Panc1 (cell line): ENCODE data around the gene NPR1. TPM values are rescaled to one million over a fixed set of nuclear protein-coding genes. Genes with fewer than 3 reads are reported as not detected.
A peak's percentile ranks its signal among the peaks of the same experiment; 100 is the strongest.

ENCODE experiments used
- ATAC-seq: fragments of 200-7000 bp; cut with Tn5 transposase; 2 replicates; pipeline ENCODE4 v1.9.1; 2020; ENCODE audit warnings: mild to moderate bottlenecking, moderate library complexity
- BruUV-seq: library from RNA; stranded (reverse); fragments of 400-500 nt; replicated peaks from 2 replicates; lab custom pipeline; 2021; lab: Mats Ljungman, UMichigan
- CTCF ChIA-PET: fragments of 300-600 bp; sonication (Branson Sonifier 250); formaldehyde crosslinking; loops from one replicate; lab custom pipeline; 2022; ENCODE audit warnings: antibody characterized with exemption; lab: Charles Lee
- POLR2A ChIA-PET: fragments of 300-600 bp; sonication (Branson Sonifier 250); formaldehyde crosslinking; loops from one replicate; lab custom pipeline; 2022; ENCODE audit warnings: antibody characterized with exemption; lab: Charles Lee
- DNase-seq: peaks from one replicate; pipeline ENCODE4 v3.0.0-alpha.2; 2010; ENCODE audit warnings: low read depth, low spot score
- H3K27ac ChIP-seq: 2 replicates; pipeline ENCODE4 v1.5.1; 2011; ENCODE audit warnings: mild to moderate bottlenecking, low read length, inconsistent platforms
- H3K27me3 ChIP-seq: fragments of 200-500 bp; sonication (Bioruptor generic); 2 replicates; pipeline ENCODE4 v1.6.0; 2014; ENCODE audit warnings: low read length, inconsistent platforms; ENCODE audit not compliant: control insufficient read depth, insufficient read depth
- H3K36me3 ChIP-seq: fragments of 200-500 bp; sonication (Bioruptor generic); 2 replicates; pipeline ENCODE4 v1.5.1; 2014; ENCODE audit warnings: inconsistent platforms, mild to moderate bottlenecking, low read length, moderate library complexity; ENCODE audit not compliant: control insufficient read depth, insufficient read depth
- H3K4me1 ChIP-seq: 2 replicates; pipeline ENCODE4 v1.5.1; 2011; ENCODE audit warnings: inconsistent platforms, mild to moderate bottlenecking, low read length, moderate library complexity; ENCODE audit not compliant: control insufficient read depth, insufficient read depth
- H3K4me3 ChIP-seq, 2 experiments: 2 replicates each; pipeline ENCODE4 v1.5.1; 2011 to 2012; ENCODE audit warnings: low read depth in 2 of 2, low read length in 2 of 2, mild to moderate bottlenecking in 2 of 2, inconsistent platforms in 1 of 2, moderate library complexity in 1 of 2
- H3K9me3 ChIP-seq: fragments of 200-500 bp; sonication (Bioruptor generic); 2 replicates; pipeline ENCODE4 v1.5.1; 2014; ENCODE audit warnings: low read depth, mild to moderate bottlenecking, inconsistent platforms, low read length, moderate library complexity; ENCODE audit not compliant: control insufficient read depth, insufficient read depth
- CTCF ChIP-seq: fragments of 450-650 bp; IDR thresholded peaks from 2 replicates; pipeline ENCODE4 v1.5.1; 2017; ENCODE audit warnings: mild to moderate bottlenecking
- POLR2AphosphoS5 ChIP-seq: IDR thresholded peaks from 2 replicates; pipeline ENCODE4 v1.6.1; 2012; ENCODE audit warnings: mild to moderate bottlenecking, low read depth, low read length, moderate library complexity
- REST ChIP-seq, 2 experiments: IDR thresholded peaks; 2 replicates each; pipeline ENCODE4 v1.6.1; 2011 to 2012; ENCODE audit warnings: low read depth in 2 of 2, control low read depth in 1 of 2, low read length in 1 of 2, mild to moderate bottlenecking in 1 of 2, moderate library complexity in 1 of 2; ENCODE audit not compliant: insufficient read depth in 1 of 2
- SIN3A ChIP-seq: IDR thresholded peaks from 2 replicates; pipeline ENCODE4 v1.6.1; 2012; ENCODE audit warnings: low read depth, mild to moderate bottlenecking, low read length, moderate library complexity, borderline replicate concordance; ENCODE audit not compliant: insufficient read depth
- TCF7L2 ChIP-seq: IDR thresholded peaks from 2 replicates; pipeline ENCODE4 v1.6.1; 2011; ENCODE audit warnings: mild to moderate bottlenecking, low read depth, low read length, inconsistent platforms
- in situ Hi-C: cut with HindIII; loops from 2 replicates; pipeline ENCODE4 v1.10.0; 2016; ENCODE audit warnings: low sequenced_read_pairs, low pct_unique_long_range_greater_than_20kb
- intact Hi-C: fragments of 100-400 bp; cut with micrococcal nuclease; formaldehyde crosslinking; loops from one replicate; pipeline ENCODE4 v1.10.0; 2022; ENCODE audit not compliant: unreplicated experiment
- total RNA-seq: library from RNA; stranded (reverse); gene quantifications from one replicate; pipeline ENCODE4 v1.2.1, GENCODE V29; 2021; ENCODE audit not compliant: unreplicated experiment

The NPR1 gene
- total RNA-seq, 1 experiment from 2014 or later = 0.36 TPM

- intact Hi-C loops = no loop called here
- ChIA-PET CTCF (interaction anchor here (1.1 kb wide), 1 partner anchor 124 kb away, joined by 3 read pairs; no protein-coding TSS in a partner anchor), POLR2A (interaction anchor here (0.6 kb wide), 1 partner anchor 10 kb away, joined by 3 read pairs; no protein-coding TSS in a partner anchor)
- H3K4me1 ChIP-seq = no peaks in the 10 kb centered on the region
- no peak overlapping the region for H3K4me3 ChIP-seq
- no TSS peak for BruUV-seq
- H3K9me3 ChIP-seq = no peaks in the 10 kb centered on the region
- no peak overlapping the region for H3K27ac ChIP-seq
- peaks cover 28% of the 10 kb centered on the region for H3K36me3 ChIP-seq
- no peaks in the 10 kb centered on the region for H3K27me3 ChIP-seq
- in situ Hi-C loops = no loop called here
- peak; percentile 72; the same call in 1 of the 2 replicates for TF ChIP-seq POLR2AphosphoS5
- TF ChIP-seq SIN3A = 0 out of 2 replicates have a peak, but pooled peaks have one; percentile 47
- no peak for TF ChIP-seq REST (IDR thresholded peaks at IDR 0.05; ENCODE audit: insufficient read depth in 1 of 2, low read depth in 2 of 2, low read length in 1 of 2)
- DNase-seq (no peak), ATAC-seq (peak; percentile 66)
Observed at GRCh38 chr1:153647346-153647714, 31.2 kb upstream of the NPR1 start.

- H3K4me1 ChIP-seq = no peaks in the 10 kb centered on the region
- DNase-seq (no peak), ATAC-seq (peak; percentile 27)
- H3K27me3 ChIP-seq = no peaks in the 10 kb centered on the region
- intact Hi-C loops (no loop called here), in situ Hi-C loops (no loop called here)
- no peak for TF ChIP-seq SIN3A
- no peak for TF ChIP-seq CTCF
- no peak for TF ChIP-seq TCF7L2
- no peak for TF ChIP-seq REST (IDR thresholded peaks at IDR 0.05; ENCODE audit: insufficient read depth in 1 of 2, low read depth in 2 of 2, low read length in 1 of 2)
- TF ChIP-seq POLR2AphosphoS5 = peak; percentile 30; the same call in 1 of the 2 replicates
- no peak overlapping the region for H3K27ac ChIP-seq
- ChIA-PET POLR2A (interaction anchor here (0.6 kb wide), 1 partner anchor 9 kb away, joined by 3 read pairs; no protein-coding TSS in a partner anchor), CTCF (no interaction called here)
- no peak overlapping the region for H3K4me3 ChIP-seq
- BruUV-seq = no TSS peak
- H3K9me3 ChIP-seq = no peaks in the 10 kb centered on the region
- peaks cover 22% of the 10 kb centered on the region for H3K36me3 ChIP-seq
Observed at GRCh38 chr1:153648000-153648643, 30.4 kb upstream of the NPR1 start.
